ENCODE data around the gene KCNC2.
"Not testable (repeated sequence)": the region's sequence is repeated elsewhere in the genome, so short reads cannot be mapped to it uniquely, and the experiment has no call there.

The KCNC2 gene

DNA sequence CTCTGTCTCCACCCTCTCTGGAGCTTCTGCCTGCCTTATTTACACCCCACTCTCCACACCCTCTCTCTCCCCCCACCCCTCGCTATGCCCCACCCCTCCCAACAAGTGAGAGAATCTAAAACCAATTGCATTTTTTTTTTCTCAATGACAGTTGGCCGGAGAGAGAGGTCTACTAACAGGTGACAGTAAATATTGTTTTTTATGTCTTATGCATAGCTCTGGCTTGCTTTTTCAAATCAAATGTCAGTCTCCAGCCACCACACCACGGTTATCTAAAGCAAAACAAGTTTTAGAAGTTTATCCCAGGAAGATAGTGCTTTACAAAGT, at the start of gene KCNC2:
Gene KCNC2, minus strand, starts transcription at position 28 of the 327 bp plus-strand sequence.
- DNase-seq: no peak

- DNase-seq: no peak
Measured at GRCh38 chr12:75259143-75259542, 49.5 kb upstream of the KCNC2 start.

GRCh38 chr12:75257510-75257909, 47.9 kb upstream of the KCNC2 start:
- DNase-seq: no peak

- no peak for DNase-seq
Measured at GRCh38 chr12:75245108-75245507, 35.5 kb upstream of the KCNC2 start.

DNA sequence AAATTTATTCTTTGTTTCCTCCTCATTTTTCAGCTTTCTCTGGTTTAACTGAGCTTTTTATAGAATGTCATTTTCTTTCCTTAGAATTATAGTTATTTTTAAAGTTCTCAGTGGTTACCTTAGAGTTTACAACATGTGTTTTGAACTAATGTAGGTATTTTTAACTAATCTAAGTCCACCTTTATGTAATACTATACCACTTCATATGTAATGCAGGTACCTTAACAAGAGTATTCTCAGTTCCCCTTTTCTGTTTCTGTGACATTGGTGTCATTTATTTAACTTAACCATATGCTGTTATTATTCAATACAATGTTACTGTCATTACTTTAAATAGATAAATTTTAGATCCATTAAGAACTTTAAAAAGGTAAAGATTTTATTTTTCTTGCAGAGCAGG, 30.3 kb upstream of the KCNC2 start:
- DNase-seq: no peak

DNA sequence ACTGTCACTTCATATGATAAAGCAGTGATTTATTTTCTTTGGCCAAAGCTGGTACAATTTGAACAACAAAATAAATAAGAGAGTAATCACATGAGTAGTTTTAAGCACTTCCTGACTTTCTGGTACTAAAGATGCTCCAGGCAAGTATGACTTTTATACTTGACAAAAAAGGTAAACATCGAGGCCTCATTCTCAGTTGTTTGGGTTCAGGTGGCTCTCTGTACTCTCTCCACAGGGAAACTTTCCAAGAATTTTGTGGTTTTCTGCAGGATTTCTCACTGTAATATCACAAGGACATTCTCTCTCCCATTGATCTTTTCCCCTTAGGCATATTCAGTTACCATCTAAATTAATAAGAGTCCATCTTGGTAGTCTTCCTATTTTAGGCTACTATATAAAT, 26.6 kb upstream of the KCNC2 start:
- DNase-seq: no peak

DNA sequence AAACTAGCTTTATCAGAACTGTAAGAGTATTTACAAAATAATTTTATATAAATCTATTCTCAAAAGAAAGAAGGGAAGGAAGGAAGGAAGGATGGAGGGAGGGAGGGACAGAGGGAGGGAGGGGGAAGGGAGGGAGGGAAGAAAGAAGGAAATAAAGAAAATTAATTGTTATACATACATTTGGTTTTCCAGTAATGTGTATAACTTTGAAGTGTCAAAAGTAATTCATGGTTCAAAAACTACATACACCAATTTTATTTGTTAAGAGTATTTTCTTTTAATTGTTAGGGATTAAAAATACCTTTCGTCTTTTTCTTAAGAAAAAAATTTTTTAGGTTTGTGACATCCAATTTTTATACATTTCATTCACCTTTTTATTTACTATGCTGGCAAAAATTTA, 17.5 kb upstream of the KCNC2 start:
- no peak for DNase-seq

DNA sequence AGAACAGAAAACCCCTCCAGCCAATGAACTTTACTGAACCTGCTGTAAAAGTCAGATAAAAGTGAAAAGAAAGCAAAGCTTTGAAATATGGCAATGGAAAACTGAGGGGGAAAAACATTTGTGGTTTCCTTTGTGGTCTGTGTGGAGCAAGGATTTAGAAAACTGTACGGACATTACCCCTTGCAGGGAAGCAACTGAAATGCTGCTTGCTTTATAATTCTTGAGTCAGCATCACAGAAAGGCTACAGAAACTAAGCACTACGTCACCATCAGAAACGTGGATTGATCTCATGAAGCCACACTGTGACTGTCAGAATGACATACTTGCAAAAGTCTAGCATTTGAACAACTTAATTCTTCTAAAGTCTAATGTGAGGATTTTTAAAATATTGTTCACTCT, 2.4 kb upstream of the KCNC2 start:
- DNase-seq: no peak

DNA sequence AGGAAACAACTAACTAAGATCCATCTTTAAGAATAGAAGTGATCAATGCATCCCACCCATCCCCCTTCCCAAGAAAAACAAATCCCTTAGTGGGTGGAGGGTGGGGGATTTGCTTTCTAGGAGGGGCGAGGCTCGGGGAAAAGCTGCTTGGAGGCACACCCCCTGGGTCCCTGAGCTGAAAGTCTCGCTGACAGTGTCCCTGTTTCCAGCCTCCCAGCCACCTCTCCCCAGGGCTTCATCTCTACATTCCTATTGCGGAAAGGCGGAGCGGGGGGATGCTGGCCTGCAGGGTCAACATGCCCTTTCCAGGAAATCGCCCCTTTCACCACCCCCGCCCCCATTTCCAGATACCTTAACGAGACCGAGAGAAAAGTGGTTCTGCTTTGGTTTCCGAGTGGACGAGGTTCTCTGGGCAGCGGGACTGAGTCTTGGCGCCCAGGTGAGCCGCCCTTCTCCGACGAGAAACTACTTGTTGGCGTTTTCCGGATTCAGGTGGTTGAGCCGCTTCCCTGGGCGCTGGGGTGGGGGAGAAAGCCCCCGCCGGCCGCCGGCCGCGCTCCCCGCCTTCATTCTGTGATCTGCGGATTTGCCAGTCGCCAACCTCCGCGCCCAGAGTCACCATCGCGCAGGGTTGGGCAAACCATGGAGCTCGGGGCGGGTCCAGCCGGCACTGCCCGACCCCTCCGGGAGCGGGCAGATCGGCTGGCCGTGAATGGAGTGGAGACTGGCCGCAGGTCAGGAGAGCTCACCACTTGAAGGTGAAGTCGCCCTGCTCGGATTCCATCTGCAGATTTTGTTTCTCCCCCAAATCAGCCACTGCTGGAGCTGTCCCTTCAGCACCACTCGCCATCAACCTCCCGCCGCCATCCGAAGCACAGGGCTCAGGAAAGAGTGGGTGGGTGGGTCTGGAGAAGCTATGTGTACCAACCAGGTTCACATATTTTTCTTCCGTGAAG, 505 bp downstream of the KCNC2 start:
- peak; percentile 18 for DNase-seq

- no peak for DNase-seq
Measured at GRCh38 chr12:75207338-75208083, 2.1 kb downstream of the KCNC2 start.

DNA sequence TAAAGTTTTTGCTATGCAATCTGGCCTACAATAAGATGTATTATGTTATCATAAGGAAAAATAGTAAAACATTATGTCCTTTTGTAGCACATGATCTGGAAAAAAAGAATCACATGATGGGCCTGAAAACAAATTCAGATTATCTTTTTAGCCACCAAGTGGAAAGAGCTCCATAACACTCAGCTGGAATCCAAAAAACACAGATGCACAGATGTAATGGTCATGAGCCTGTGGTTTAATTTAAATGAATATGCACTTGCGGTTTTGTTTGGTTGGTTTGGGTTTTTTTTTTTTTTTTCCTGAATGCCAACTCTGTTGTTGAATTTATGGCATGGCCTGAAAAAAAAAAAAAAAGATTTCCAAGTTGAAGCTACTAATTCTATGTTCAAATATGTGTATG, 4.1 kb downstream of the KCNC2 start:
- no peak for DNase-seq

DNA sequence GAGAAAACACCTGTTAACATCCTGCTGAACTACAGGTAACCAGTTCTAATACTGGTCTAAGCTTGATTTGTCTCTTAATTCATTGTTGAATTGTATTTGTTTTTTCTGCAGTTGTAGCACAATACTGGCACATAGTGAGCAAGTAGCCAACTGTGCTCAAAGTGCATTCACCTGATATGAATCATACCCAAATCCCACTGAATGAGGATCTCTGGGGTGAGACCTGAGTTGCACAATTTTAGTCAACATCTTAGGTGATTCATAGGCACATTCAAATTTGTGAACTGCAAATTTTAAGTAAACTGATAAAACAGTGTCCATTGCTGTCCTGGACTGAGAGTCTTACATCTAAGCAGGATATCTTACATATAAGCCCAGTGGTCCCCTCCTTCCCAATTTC, 12.8 kb downstream of the KCNC2 start:
- no peak for DNase-seq

GRCh38 chr12:75196408-75196807, 13.2 kb downstream of the KCNC2 start:
- DNase-seq: no peak

DNA sequence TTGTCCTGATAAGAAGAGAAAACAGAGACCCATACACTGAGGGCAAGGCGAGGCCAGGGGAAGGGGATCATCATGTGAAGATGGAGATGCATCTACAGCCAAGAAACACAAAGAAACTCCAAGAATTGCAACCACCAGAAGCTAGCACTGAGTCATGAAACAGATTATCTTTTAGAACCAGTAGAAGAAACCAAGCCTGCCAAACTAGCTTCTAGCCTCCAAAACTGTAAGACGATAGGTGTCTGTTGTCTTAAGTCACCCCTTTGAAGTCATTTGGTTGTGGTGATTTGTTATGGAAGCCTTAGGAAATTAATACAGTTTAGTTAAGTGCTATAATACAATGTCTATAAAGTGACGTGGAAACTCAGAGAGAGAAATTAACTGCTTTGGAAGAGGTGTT, 15.4 kb downstream of the KCNC2 start:
- no peak for DNase-seq

GRCh38 chr12:75192196-75192595, 17.4 kb downstream of the KCNC2 start:
- DNase-seq: no peak

DNA sequence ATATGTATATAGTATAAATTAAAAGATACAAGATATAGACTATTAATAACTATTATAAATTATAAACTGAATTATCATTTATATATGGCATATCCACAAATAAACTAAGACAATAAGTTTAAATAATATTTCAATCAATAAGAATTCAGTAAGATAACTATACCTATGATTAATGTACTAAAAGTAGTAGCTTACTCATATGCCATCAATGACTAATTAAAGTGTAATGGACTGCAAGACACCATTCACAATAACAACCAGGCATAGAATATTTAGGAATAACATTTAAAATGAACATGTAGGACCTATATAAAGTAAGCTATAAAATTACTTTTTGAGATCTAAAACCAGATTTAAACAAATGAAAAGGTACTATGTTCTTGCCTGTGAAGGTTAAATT, 18.8 kb downstream of the KCNC2 start:
- DNase-seq: no peak

GRCh38 chr12:75185881-75186280, 23.8 kb downstream of the KCNC2 start:
- DNase-seq: not testable (repeated sequence)

DNA sequence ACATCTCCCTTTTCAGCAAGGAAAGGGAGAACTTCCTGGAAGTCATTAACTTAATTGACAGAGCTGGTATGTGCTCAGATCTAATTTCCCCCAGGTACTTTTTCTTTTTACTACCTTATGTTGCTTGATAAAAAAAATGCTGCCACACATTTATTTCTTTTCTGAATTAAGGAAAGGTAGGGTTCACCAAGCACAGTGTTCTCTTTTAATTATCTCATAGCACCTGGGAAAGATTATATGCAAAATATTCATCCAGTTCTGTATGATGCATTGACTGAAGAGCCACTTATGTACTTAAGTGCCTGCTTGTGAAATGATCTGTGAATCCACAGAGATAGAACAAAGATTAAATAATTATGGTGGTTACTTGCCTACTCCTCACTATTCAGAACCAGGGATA, 25.1 kb downstream of the KCNC2 start:
- no peak for DNase-seq

GRCh38 chr12:75183967-75184366, 25.7 kb downstream of the KCNC2 start:
- DNase-seq: no peak

DNA sequence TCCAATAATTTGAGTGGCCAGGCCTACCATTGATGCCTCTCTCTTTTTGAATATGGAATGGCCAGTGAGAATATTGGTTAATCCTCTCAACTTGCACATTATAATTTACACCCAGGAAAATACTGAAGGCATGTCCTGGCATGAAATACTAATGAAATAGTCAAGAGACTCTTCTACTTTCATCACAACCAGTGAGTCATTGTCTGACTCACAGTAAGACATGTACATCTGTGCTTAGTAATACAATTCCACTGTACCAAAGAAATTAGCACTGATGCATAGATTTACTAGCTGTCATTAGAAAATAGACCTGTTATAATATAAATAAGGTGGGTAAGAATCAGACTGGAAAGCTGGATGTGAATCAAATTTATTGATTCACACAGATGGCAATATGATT, 31.6 kb downstream of the KCNC2 start:
- no peak for DNase-seq

GRCh38 chr12:75172611-75173010, 37.0 kb downstream of the KCNC2 start:
- DNase-seq: no peak

DNA sequence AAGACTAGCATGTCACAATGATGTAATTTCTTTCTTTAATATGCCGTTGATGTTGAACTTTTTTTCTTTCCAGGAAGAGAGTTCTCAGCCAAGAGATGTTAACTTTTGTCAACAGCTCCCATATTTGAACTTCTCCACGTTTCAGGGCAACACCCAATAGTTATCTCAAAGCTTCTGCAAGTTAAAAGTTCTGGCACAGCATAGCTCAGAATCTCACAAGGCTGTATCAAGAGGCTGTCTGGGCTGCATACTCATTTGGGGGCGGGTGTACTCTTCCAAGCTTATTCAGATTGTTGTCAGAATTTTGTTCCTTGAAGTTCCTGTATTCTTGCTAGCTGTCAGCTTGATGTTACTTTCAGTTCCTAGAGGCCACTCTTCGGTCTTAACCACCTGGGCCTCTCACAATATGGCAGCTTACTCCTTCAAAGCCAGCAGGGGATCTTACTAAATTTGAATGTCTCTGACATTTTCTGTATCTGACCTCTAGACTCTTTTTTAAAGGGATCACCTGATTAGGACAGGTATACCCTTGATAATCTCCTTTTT, 38.9 kb downstream of the KCNC2 start:
- DNase-seq: no peak

DNA sequence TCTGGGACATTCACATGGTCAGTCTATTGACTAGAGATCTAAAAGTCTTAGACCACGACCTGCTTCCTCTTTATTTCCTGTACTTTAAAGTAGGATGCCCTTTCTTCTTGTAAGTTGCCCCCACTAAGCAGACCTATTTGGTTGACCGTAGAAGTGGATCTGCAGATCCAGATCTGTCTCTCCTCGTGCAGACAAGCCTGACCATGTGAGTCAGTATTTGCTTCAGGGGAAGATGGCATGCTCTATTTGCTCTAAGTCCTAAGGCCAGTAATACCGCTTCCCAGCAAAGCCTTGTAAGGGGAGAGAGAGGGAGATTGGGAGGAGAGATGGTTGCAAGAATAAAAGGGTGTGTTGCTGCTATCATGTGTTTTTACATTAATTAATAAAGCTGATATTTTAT, 46.8 kb downstream of the KCNC2 start:
- DNase-seq: no peak

- DNase-seq: no peak
Measured at GRCh38 chr12:75161488-75161887, 48.2 kb downstream of the KCNC2 start.

All from activated naive CD4-positive, alpha-beta T cell treated with Interleukin-2 at 50 U/mL for 16 hours (primary cell).